GM18873 (cell line): ENCODE measurements around the gene GPT2.
"Not testable (repeated sequence)": the region's sequence is repeated elsewhere in the genome, so short reads cannot be mapped to it uniquely, and the experiment has no call there.

Source experiments
- ATAC-seq: cut with Tn5 transposase; IDR thresholded peaks from one replicate; pipeline ENCODE4 v1.9.1; 2021; ENCODE audit warnings: mild to moderate bottlenecking, moderate library complexity, moderate number of reproducible peaks; ENCODE audit not compliant: unreplicated experiment, low FRiP score

The GPT2 gene

DNA sequence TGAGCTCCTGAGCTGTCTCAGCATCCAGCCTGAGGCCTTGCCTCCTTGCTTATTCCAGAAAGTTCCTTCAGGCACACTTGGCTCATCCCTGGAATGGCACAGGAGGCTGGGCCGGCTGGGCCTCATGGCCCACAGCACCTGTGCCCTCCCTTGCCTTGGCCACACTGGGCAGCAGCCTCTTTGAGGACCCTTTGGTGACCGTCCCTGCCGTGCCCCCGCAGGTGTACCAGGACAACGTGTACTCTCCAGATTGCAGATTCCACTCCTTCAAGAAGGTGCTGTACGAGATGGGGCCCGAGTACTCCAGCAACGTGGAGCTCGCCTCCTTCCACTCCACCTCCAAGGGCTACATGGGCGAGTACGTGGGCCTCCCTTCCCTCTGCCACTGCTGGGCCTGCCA is 34.2 kb downstream of the GPT2 start:
- ATAC-seq, result no peak

DNA sequence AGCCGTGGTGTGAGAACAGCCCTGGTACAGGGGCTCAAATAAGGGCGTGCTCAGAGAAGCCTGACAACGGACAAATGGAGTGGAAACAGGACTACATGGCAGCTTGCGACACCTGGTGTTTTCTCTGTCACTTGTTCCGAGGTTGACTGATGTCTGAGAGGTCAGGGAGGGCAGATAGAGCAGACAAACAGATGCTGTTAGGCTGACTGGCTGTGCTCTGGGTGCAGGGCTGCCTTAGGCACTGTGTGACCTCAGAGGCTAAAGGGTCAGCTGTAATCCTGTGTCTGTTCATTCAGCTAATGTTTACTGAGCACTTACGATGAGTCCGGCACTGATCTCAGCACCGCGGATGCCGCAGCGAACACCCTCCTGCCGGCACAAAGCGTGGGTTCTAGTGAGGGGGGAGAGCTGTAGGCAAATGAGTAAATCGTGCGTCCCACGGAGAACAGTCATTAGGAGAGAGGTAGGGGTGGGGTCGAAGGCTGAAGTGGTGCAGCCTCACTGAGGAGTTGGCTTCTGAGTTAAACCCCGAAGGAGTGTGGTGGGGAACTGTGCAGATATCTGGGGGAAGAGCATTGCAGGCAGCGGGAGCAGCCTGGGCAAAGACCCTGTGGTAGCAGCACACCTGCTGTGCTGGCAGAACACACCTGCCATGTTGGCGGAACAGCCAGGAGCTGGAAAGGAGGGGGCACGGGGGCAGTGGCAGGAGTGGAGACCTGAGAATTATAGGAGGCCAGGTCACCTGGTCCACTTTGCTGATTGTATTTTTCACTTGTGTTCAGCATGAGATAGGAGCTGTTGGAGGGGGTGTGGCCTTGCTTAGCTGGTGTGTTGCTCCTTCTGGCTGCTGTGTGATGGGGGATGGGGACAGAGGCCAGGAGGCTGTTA is 35.0 kb downstream of the GPT2 start:
- ATAC-seq, result peak; percentile 93

DNA sequence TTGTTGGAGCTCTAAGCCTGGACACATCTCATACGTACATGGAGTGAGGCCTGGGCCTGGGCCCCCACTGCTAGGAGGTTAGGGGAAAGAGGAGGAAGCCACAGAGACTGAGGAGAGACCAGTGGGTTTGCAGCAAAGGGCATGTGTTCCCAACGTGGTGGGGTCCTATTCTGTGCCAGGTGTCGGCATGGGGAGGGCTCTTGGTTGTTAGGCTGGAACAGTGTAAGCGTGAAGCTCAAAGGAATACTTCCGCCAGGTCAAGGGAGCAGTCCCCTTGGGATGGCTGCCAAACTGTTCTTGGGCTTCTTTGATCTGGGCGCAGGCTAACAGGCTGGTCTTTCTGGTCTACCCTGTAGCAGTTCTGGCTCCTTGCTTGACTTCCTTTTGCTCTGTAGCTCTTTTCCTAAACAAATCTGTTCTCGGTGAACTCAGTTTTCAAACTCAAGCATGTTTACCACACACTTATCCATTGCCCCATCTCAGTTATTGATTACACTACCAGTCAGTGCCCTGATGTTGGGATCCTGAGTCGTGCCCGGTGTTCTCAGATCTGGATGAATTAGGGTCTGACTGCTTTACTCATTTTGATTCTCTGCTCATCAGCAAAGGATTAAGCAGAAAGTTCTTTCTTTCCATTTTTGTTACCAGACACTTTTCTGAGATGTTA is 36.4 kb downstream of the GPT2 start:
- no peak for ATAC-seq

DNA sequence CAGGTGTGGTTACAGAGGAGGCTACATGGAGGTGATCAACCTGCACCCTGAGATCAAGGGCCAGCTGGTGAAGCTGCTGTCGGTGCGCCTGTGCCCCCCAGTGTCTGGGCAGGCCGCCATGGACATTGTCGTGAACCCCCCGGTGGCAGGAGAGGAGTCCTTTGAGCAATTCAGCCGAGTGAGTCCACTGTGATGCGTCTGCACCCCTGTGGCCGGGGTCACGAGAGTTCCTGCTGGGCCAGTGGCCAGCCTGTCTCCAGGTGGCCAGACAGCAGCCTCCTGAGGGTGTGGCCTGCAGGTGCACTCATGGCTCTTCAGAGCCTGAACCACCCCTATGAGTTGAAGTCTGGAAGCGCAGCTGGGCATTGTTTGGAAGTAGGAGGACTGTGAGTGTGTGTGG is 38.1 kb downstream of the GPT2 start:
- ATAC-seq, result no peak

DNA sequence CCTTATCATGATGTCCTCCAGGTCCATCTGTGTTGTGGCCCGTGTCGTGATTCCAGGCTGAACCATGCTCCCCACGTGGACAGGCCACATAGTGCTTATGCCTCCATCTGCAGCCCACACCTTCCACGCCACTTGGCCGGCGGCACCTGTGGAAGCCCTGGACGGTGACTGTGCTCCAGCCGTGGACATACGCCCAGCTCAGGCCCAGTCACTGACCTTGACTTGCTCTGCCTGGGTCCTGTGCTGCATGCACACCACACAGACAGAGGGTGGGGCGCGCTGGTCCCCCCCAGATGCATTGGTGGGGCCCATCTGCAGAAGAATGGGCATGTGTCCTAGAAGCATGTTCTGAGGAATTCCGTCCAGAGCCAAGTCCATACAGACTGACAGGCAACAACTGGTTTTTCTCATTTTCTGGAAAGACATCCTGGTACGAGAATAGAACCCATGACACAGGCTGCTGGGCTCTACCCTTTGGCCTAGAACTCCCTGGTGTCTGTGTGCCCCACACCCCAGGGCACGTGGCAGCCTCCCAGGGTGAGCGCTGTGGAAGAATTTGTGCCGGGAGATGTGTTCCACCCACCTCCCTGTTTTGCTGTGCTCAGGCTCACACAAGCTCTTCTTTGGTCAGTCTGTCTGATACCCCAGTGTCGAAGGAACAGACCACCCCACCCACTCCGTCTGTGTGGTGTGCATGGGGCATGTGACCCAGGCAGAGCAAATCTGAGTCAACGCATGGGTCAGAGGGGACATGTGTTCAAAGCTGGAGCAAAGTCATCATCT is 39.5 kb downstream of the GPT2 start:
- ATAC-seq, result no peak

DNA sequence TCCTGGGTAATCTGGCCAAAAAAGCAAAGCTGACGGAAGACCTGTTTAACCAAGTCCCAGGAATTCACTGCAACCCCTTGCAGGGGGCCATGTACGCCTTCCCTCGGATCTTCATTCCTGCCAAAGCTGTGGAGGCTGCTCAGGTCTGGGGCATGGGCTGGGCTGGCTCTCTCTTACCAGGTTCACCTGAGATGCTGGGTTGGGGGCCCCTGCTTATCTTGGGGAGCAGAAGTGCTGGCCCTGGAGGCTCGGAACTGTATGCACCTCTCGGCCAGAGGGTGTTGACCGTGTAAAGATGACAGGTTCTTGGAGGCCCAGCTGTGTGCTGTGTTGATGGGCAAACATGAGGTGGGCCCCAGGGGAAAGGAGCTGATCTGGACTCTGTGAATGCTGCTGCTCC is 40.2 kb downstream of the GPT2 start:
- no peak for ATAC-seq

DNA sequence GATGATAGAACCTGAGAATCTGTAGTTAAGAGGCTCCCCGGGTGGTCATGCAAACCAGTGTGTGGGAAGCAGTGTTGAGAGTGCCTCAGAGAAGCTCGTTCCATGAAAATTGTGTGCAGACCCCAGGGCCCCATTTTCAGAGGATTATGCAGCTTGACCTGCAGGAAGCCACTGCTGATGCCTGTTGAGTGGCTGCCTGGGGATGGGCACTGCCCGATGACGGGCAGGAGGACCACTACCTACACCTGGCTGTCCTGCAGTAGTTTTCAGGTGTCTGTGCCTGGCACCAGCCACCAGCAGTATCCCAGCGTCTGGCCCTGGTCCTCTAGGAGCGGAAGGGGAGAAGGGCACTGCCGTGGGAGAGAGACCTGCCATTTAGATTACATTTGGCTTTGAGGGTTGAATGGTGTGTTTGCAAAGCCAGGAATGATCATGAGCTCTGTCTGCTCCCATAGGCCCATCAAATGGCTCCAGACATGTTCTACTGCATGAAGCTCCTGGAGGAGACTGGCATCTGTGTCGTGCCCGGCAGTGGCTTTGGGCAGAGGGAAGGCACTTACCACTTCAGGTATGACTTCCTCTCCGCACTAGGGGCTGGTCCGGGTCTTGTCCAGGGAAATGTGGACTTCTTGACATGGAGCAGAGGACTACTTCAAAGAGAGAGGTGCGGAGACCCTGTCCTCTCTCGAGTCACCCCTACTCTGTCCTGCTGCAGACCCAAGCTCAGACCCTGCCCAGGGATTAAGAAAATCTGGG is 42.5 kb downstream of the GPT2 start:
- no peak for ATAC-seq

DNA sequence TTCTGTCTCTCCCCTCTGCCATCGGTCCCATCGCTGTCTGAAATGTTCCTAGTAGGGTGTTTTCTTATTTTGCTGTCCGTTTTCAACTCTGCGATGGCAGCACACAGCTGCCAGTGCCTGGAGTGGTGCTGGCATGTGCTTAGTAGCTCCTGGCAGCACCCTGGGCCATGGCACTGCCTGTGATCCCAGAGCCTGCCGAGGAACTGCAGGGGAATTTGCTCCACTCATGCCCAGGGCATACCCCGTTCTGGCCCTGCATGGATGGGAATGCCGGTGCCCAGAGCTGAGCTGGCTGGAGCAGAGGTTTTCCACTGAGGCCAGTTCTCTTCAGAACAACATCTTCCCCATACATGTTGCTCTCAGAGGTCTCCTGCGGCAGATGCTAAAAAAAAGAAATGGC is 43.1 kb downstream of the GPT2 start:
- no peak for ATAC-seq

DNA sequence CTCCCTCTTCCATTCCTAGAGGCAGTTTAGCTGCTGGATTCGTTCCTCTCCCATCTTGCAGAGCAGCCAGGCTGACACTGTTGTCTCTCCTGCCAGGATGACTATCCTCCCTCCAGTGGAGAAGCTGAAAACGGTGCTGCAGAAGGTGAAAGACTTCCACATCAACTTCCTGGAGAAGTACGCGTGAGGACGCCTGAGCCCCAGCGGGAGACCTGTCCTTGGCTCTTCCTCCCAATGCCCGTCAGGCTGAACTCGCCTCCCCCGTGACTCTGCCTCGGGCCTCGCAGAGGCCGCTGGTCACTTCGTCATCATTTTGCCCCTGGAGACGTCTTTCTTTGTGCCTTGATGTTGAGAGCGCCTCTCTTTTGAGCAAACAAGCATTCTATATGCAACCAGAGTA is 44.6 kb downstream of the GPT2 start:
- no peak for ATAC-seq

DNA sequence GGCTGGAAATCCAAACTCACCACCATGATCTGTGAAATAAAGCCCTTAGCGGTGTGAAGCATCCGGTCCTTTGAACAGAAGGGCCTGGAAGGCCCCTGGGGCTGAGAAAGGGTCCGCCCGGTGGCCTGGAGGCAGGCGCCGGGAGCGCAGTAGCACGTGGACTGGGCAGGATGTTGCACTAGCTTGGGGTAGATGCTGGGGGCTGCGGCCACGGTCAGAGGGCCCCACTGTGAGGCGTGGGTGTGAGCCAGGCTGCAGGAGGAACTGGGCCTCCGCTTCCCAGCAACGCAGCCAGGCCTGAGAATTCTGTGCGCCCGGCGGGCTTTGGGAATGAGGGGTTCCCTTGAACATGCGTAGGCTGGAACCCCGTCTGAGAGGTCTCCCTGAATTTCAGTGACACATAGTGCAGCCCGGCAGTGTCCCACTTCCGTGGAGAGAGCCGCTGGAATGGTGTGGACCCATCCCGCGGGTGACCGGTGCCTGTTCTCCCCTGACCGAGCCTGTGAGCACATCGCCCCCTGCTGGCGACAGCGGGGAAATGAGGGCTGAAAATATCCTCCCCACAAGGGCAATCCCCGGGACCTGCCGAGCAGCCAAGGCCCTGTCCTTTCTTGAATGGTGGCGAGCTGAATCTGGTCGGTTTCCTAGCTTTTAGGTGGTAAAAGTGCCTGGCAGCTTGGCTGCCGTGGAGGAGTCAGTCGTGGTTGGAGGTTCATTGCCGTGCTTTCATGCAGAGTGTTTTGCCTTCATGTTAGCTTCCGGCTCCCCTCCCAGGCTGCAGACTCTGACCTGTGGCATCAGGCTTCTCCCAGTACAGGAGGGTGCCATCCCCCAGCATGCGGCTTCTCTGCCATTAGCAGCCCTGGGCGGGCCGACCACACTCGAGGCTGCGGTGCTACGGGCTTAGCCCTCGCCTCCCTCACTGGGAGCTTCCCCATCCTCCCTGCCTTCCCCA is 45.5 kb downstream of the GPT2 start:
- peak; percentile 77 for ATAC-seq

DNA sequence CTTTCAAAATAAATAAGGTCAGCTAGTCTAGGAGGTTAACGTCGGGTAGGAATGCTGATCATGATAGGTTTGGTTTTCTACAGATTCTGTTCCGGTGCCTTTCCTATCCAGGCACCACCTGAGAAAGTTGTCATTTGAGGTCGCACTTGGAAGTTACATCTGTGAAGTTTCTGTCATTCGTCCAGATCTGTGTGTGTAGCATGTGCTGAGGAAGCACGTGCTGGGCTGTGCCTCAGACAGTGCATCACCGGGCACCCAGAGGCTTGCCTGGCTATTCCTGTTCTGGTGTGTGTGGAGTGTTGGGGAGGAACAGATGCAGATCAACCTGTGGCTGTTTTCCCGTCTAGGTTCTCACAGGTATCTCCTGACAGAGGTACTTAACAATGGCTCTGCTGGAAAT is 46.7 kb downstream of the GPT2 start:
- no peak for ATAC-seq

DNA sequence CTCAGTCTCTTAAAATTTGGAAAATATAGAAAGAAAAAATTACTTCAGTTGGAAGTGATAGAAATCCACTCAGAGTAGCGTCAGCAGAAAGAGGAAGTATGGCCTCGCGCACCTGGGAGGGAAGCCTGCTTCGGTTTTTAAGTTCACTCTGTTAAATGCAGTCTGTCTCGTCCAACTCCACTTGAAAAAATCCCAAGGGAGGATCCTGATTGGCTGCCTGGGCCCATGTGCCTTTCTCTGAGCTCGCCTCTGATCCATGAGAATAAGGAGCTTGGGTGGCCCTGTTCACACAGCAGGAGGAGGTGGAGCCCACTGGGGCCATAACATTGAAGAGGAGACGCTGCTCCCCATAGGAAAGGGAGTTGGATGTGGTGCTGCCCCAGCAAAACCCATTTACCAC is 48.6 kb downstream of the GPT2 start:
- no peak for ATAC-seq

DNA sequence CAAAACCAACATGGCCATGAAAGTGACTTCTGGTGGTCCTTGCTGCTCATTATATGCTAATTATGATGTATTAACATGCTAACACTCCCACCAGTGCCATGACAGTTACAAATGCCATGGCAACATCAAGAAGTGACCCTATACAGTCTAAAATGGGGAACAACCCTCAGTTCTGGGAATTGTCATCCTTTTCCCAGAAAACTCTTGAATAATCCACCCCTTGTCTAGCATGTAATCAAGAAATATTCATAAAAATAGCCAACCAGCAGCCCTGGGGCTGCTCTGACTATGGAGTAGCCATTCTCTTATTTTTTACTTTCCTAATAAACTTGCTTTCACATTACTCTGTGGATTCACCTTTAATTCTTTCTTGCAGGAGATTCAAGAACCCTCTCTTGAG is 53.4 kb downstream of the GPT2 start:
- no peak for ATAC-seq

DNA sequence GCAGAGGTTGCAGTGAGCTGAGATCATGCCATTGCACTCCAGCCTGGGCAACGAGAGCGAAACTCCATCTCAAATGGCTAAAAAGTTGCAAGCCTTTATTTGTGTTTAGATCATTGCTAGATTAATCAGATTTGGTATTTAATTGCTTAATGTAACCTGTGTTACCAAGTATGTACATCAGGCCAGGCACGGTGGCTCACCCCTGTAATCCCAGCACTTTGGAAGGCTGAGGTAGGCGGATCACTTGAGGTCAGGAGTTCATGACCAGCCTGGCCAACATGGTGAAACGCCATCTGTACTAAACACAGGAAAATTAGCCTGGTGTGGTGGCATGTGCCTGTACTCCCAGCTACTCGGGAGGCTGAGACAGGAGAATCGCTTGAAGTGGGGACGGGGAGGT is 60.6 kb downstream of the GPT2 start:
- ATAC-seq, result not testable (repeated sequence)

DNA sequence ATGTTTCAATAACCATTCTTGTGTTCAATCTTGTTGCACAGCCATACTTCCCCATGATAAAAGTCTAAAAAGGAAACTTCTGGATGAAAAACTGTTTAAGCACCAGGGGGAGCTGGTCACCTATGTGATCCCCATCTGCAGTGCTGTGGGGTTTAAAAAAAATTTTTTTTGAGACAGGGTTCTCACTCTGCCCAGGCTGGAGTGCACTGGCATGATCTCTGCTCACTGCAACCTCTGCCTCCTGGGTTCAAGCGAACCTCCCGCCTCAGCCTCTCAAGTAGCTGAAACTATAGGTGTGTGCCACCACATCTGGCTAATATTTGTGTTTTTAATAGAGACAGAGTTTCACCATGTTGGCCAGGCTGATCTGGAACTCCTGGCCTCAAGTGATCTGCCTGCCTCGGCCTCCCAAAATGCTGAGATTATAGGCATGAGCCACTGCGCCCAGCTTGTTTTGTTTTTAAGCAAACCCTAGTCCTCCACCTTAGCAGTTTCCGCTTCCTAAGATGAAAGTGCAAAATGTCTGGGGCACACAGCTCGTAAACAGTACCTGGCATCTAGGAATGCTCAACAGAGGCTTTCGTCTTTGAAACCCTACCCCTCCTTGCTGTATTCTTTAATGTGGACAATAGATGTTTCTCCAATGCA is 63.9 kb downstream of the GPT2 start:
- peak; percentile 55 for ATAC-seq

DNA sequence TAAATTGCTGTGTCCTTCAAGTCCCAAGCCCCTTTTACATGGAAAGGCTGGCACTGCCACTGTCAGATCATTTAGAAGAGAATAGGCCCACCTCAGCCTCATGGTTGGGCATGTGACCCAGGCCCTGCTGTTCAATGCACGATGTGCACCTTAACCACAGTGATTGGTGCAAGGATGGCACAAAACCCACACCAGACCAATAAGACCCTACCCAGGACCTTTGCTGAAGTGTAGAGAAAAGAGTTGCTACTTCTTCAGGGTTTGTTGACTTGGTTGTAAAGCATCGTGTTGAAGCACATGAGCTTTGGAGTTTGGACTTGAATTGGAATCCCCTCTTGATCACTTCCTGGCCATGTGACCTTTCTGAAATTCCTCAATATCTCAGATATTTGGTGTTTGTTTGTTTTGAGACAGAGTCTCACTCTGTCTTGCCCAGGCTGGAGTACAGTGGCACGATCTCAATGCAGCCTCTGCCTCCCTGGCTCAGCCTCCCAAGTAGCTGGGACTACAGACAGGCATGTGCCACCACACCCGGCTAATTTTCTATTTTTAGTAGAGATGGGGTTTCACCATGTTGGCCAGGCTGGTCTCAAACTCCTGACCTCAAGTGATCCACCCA is 64.5 kb downstream of the GPT2 start:
- no peak for ATAC-seq

DNA sequence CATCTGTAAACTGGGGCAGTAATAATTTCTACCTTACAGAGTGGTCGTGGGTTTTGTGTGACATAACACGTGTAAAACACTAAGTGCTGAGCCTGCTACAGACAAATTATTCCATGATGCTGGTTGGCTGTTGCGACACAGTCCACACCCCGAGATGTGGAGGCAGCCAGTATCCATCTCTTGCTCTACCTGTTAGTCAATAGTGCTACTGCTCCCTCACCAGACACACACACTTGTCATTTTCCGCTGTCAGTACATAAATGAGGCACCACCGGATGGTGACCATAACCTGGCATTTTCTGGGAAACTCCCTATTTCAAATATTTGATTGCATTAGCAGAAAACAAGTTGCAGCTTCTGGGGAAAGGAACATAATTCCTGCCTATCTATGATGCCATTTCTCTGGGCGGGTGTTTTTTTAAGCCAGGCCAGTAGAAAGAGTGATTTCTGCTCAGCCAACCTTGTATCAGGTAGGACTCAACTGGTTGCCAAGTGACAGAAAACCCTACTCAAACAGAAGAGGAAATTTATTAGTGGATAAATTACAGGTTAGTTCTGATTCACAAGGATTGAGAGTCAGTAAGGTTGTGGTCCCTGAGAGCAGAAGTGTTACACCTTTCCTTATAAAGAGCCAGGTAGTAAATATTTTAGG is 65.2 kb downstream of the GPT2 start:
- peak; percentile 49 for ATAC-seq

DNA sequence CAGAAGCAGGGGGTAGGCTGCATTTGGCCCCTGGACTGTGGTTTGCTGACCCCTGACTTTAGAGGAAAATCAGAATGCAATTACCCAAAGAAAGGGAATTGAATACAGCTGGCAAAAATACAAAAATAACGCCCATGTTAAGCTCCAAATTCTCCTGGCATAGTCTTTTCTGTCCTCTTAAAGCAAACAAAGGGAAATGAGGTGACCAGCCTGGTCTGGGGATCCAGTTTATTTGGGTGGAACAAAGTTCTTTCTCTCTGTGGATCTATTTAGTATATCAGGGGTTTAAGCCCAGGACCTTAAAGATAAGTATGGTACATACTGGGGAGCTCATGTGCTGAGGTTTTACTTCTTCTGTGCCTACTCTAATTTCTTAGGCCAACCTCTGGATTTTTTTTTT is 65.8 kb downstream of the GPT2 start:
- no peak for ATAC-seq
